Measurements from ENCODE around the gene TBXT. TPM values are rescaled to one million over a fixed set of nuclear protein-coding genes. Genes with fewer than 3 reads are reported as not detected.

TBXT gene
- total RNA-seq, 1 donor from 2014 or later: not detected

- Mint-ChIP-seq H3K27me3 (ENCODE audit: unreplicated experiment) (peaks cover 7% of the 10 kb centered on the region), H3K4me1 (ENCODE audit: low read depth, unreplicated experiment) (no peaks in the 10 kb centered on the region), H3K36me3 (ENCODE audit: unreplicated experiment) (no peaks in the 10 kb centered on the region), H3K4me3 (ENCODE audit: unreplicated experiment) (no peak overlapping the region), H3K27ac (ENCODE audit: unreplicated experiment) (no peak overlapping the region), H3K9me3 (ENCODE audit: unreplicated experiment) (peaks cover 1% of the 10 kb centered on the region)
- TF ChIP-seq CTCF (IDR thresholded peaks at IDR 0.05; ENCODE audit: partially characterized antibody, unreplicated experiment): no peak
- no peak for DNase-seq
These were observed 29.7 kb upstream of the TBXT start for GRCh38 chr6:166197361-166197760.

- no peak for TF ChIP-seq CTCF (IDR thresholded peaks at IDR 0.05; ENCODE audit: partially characterized antibody, unreplicated experiment)
- no peak for DNase-seq
- Mint-ChIP-seq H3K9me3 (ENCODE audit: unreplicated experiment) (peaks cover 1% of the 10 kb centered on the region), H3K4me3 (ENCODE audit: unreplicated experiment) (no peak overlapping the region), H3K4me1 (ENCODE audit: low read depth, unreplicated experiment) (no peaks in the 10 kb centered on the region), H3K27ac (ENCODE audit: unreplicated experiment) (no peak overlapping the region), H3K27me3 (ENCODE audit: unreplicated experiment) (peaks cover 7% of the 10 kb centered on the region), H3K36me3 (ENCODE audit: unreplicated experiment) (no peaks in the 10 kb centered on the region)
These were observed 28.2 kb upstream of the TBXT start for GRCh38 chr6:166195860-166196238.

GRCh38 chr6:166194914-166195859, 27.5 kb upstream of the TBXT start:
- H3K4me1 Mint-ChIP-seq (ENCODE audit: low read depth, unreplicated experiment): no peaks in the 10 kb centered on the region
- TF ChIP-seq CTCF (IDR thresholded peaks at IDR 0.05; ENCODE audit: partially characterized antibody, unreplicated experiment): no peak
- no peak for DNase-seq
- H3K36me3 Mint-ChIP-seq (ENCODE audit: unreplicated experiment): no peaks in the 10 kb centered on the region
- peaks cover 7% of the 10 kb centered on the region for H3K27me3 Mint-ChIP-seq (ENCODE audit: unreplicated experiment)
- H3K27ac Mint-ChIP-seq (ENCODE audit: unreplicated experiment): no peak overlapping the region
- no peak overlapping the region for H3K4me3 Mint-ChIP-seq (ENCODE audit: unreplicated experiment)
- peaks cover 1% of the 10 kb centered on the region for H3K9me3 Mint-ChIP-seq (ENCODE audit: unreplicated experiment)

- Mint-ChIP-seq H3K36me3 (ENCODE audit: unreplicated experiment) (no peaks in the 10 kb centered on the region), H3K4me1 (ENCODE audit: low read depth, unreplicated experiment) (no peaks in the 10 kb centered on the region), H3K27ac (ENCODE audit: unreplicated experiment) (no peak overlapping the region), H3K27me3 (ENCODE audit: unreplicated experiment) (peaks cover 4% of the 10 kb centered on the region), H3K9me3 (ENCODE audit: unreplicated experiment) (peaks cover 1% of the 10 kb centered on the region), H3K4me3 (ENCODE audit: unreplicated experiment) (no peak overlapping the region)
- TF ChIP-seq CTCF (IDR thresholded peaks at IDR 0.05; ENCODE audit: partially characterized antibody, unreplicated experiment): no peak
- no peak for DNase-seq
These were observed 24.9 kb upstream of the TBXT start for GRCh38 chr6:166192557-166192956.

- Mint-ChIP-seq H3K9me3 (ENCODE audit: unreplicated experiment) (peaks cover 1% of the 10 kb centered on the region), H3K27me3 (ENCODE audit: unreplicated experiment) (peaks cover 2% of the 10 kb centered on the region), H3K27ac (ENCODE audit: unreplicated experiment) (no peak overlapping the region), H3K4me3 (ENCODE audit: unreplicated experiment) (no peak overlapping the region), H3K4me1 (ENCODE audit: low read depth, unreplicated experiment) (no peaks in the 10 kb centered on the region), H3K36me3 (ENCODE audit: unreplicated experiment) (no peaks in the 10 kb centered on the region)
- no peak for TF ChIP-seq CTCF (IDR thresholded peaks at IDR 0.05; ENCODE audit: partially characterized antibody, unreplicated experiment)
- no peak for DNase-seq
These were observed 24.5 kb upstream of the TBXT start for GRCh38 chr6:166192136-166192535.
